Measurements from ENCODE around the gene EPS8L1.
"Not testable (repeated sequence)": the region's sequence is repeated elsewhere in the genome, so short reads cannot be mapped to it uniquely, and the experiment has no call there.

Gene EPS8L1

GRCh38 chr19:55053735-55054134 lies 21.9 kb upstream of the EPS8L1 start:
- DNase-seq = no peak

- no peak for DNase-seq
Measured at GRCh38 chr19:55056827-55057226, 18.8 kb upstream of the EPS8L1 start.

- no peak for DNase-seq
Measured at GRCh38 chr19:55058781-55059610, 16.7 kb upstream of the EPS8L1 start.

- DNase-seq = not testable (repeated sequence)
Measured at GRCh38 chr19:55060287-55060686, 15.4 kb upstream of the EPS8L1 start.

GRCh38 chr19:55062735-55063491 lies 12.8 kb upstream of the EPS8L1 start, which contains the start of gene RDH13:
RDH13 (minus strand) TSS chr19:55063148; CDS start chr19:55063032, 116 bp downstream.
- DNase-seq = peak; percentile 98

GRCh38 chr19:55063492-55063843 lies 12.2 kb upstream of the EPS8L1 start:
- no peak for DNase-seq

- not testable (repeated sequence) for DNase-seq
Measured at GRCh38 chr19:55065516-55065915, 10.2 kb upstream of the EPS8L1 start.

GRCh38 chr19:55066107-55066709 lies 9.5 kb upstream of the EPS8L1 start:
- DNase-seq = no peak

- DNase-seq = no peak
Measured at GRCh38 chr19:55067869-55068268, 7.8 kb upstream of the EPS8L1 start.

GRCh38 chr19:55068950-55069864 lies 6.5 kb upstream of the EPS8L1 start:
- DNase-seq = peak; percentile 87

- no peak for DNase-seq
Measured at GRCh38 chr19:55069865-55070197, 5.8 kb upstream of the EPS8L1 start.

- DNase-seq = peak; percentile 53
Measured at GRCh38 chr19:55070466-55071128, 5.1 kb upstream of the EPS8L1 start.

GRCh38 chr19:55071129-55071502 lies 4.6 kb upstream of the EPS8L1 start:
- DNase-seq = peak; percentile 86

GRCh38 chr19:55071913-55072312 lies 3.8 kb upstream of the EPS8L1 start:
- no peak for DNase-seq

- no peak for DNase-seq
Measured at GRCh38 chr19:55076321-55076720, 652 bp downstream of the EPS8L1 start.

GRCh38 chr19:55077106-55077505 lies 1.4 kb downstream of the EPS8L1 start:
- DNase-seq = no peak

- DNase-seq = no peak
Measured at GRCh38 chr19:55078996-55079395, 3.3 kb downstream of the EPS8L1 start.

GRCh38 chr19:55079400-55080038 lies 3.9 kb downstream of the EPS8L1 start:
- DNase-seq = peak; percentile 39

- DNase-seq = peak; percentile 93
Measured at GRCh38 chr19:55080121-55080967, 4.7 kb downstream of the EPS8L1 start.

- DNase-seq = peak; percentile 82
Measured at GRCh38 chr19:55080968-55081769, 5.5 kb downstream of the EPS8L1 start.
